Forelimb muscle (tissue), 1 donor: ENCODE measurements around the gene CDH23. TPM values are rescaled to one million over a fixed set of nuclear protein-coding genes. Genes with fewer than 3 reads are reported as not detected.

Experiments used
- DNase-seq: peaks from one replicate; pipeline ENCODE4 v3.0.0-alpha.2; 2013; ENCODE audit warnings: low read depth
- polyA plus RNA-seq: library from polyadenylated mRNA; unstranded; fragments of 120-200 nt; gene quantifications from one replicate; pipeline ENCODE4 v1.2.1, GENCODE V29; 2013; ENCODE audit not compliant: insufficient read length

The CDH23 gene
- polyA plus RNA-seq, 1 donor: 4.1 TPM

GRCh38 chr10:71754562-71754961, 357.8 kb downstream of the CDH23 start:
- no peak for DNase-seq

GRCh38 chr10:71755179-71755879, 358.6 kb downstream of the CDH23 start:
- no peak for DNase-seq

- no peak for DNase-seq
Observed at GRCh38 chr10:71756311-71757191, 359.8 kb downstream of the CDH23 start.

- no peak for DNase-seq
Observed at GRCh38 chr10:71757399-71757922, 360.7 kb downstream of the CDH23 start.

- DNase-seq: no peak
Observed at GRCh38 chr10:71761105-71761511, 364.4 kb downstream of the CDH23 start.

GRCh38 chr10:71761541-71762113, 364.9 kb downstream of the CDH23 start:
- DNase-seq: no peak

- DNase-seq: no peak
Observed at GRCh38 chr10:71762324-71762723, 365.6 kb downstream of the CDH23 start.

GRCh38 chr10:71763352-71764127, 366.8 kb downstream of the CDH23 start:
- no peak for DNase-seq

GRCh38 chr10:71765176-71765904, 368.6 kb downstream of the CDH23 start:
- no peak for DNase-seq

GRCh38 chr10:71765906-71766716, 369.4 kb downstream of the CDH23 start:
- DNase-seq: no peak

- DNase-seq: no peak
Observed at GRCh38 chr10:71766717-71767419, 370.1 kb downstream of the CDH23 start.

- no peak for DNase-seq
Observed at GRCh38 chr10:71767420-71768035, 370.8 kb downstream of the CDH23 start.

- no peak for DNase-seq
Observed at GRCh38 chr10:71769279-71769823, 372.6 kb downstream of the CDH23 start.

GRCh38 chr10:71770255-71770654, 373.5 kb downstream of the CDH23 start:
- DNase-seq: no peak

GRCh38 chr10:71770789-71771188, 374.1 kb downstream of the CDH23 start:
- no peak for DNase-seq

- no peak for DNase-seq
Observed at GRCh38 chr10:71771204-71771603, 374.5 kb downstream of the CDH23 start.

- DNase-seq: no peak
Observed at GRCh38 chr10:71771821-71772617, 375.3 kb downstream of the CDH23 start.

GRCh38 chr10:71772832-71773220, 376.1 kb downstream of the CDH23 start:
- no peak for DNase-seq
